Breast epithelium (tissue), 3 donors: ENCODE measurements around the gene UCN3.

Experiments used
- CTCF ChIP-seq, 3 donors: fragments of 450-650 bp; IDR thresholded peaks; one replicate each; pipeline ENCODE4 v1.5.1; 2016 to 2017; ENCODE audit warnings: antibody characterized with exemption in 3 of 3, mild to moderate bottlenecking in 3 of 3, moderate library complexity in 3 of 3
- POLR2AphosphoS5 ChIP-seq, 3 donors: sonication (generic); formaldehyde crosslinking; IDR thresholded peaks; one replicate each; pipeline ENCODE4 v1.6.1; 2017; ENCODE audit warnings: antibody characterized with exemption in 3 of 3

GRCh38 chr10:5343979-5344378 lies 20.8 kb upstream of the UCN3 start:
- TF ChIP-seq CTCF (IDR thresholded peaks at IDR 0.05) (no peak), POLR2AphosphoS5 (IDR thresholded peaks at IDR 0.05) (no peak)
